PFSK-1 (cell line): ENCODE results near the gene XAGE5.

ENCODE experiments used
- FOXP2 ChIP-seq: optimal IDR thresholded peaks from 2 replicates; pipeline ENCODE3; 2011; ENCODE audit warnings: borderline replicate concordance, control low read depth, inconsistent platforms; ENCODE audit not compliant: insufficient read depth; ENCODE audit errors: extremely low read length, extremely low read depth
- POLR2AphosphoS5 ChIP-seq: IDR thresholded peaks from 2 replicates; pipeline ENCODE4 v1.6.1; 2012; ENCODE audit warnings: low read depth, mild to moderate bottlenecking, control low read depth, low read length, moderate library complexity
- SIN3A ChIP-seq: IDR thresholded peaks from 2 replicates; pipeline ENCODE4 v1.6.1; 2012; ENCODE audit warnings: mild to moderate bottlenecking, low read length, moderate library complexity, borderline replicate concordance; ENCODE audit not compliant: insufficient read depth
- TAF1 ChIP-seq: IDR thresholded peaks from 2 replicates; pipeline ENCODE4 v1.6.1; 2012; ENCODE audit warnings: low read length, control low read depth, borderline replicate concordance; ENCODE audit not compliant: insufficient read depth
- TF ChIP-seq, protein P1 (sequence below), 2 experiments: IDR thresholded peaks; 2 replicates each; pipeline versions ENCODE4 v1.6.1 to v1.8.0; 2011 to 2012; ENCODE audit warnings: low read depth in 2 of 2, low read length in 2 of 2, control low read depth in 1 of 2, inconsistent platforms in 1 of 2, mild to moderate bottlenecking in 1 of 2, moderate library complexity in 1 of 2; ENCODE audit not compliant: insufficient read depth in 1 of 2

XAGE5 gene

DNA sequence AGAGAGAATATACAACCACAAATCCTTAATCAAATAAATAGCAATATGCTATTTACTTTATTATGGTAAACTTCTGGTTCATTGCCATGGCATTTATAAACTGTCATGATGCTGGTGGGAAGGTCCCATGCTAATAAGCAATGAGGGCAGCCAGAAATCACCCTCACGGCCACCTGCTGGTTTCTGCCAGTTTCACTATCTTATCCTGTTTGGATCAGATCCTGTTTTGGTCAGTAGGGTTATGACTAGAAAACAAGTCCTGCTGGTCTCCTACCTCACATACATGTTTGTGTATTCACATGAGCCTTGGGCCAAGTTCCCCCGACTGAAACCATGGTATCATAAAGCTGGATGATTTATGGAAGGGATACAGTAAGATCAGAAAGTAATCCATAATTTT, 28.1 kb downstream of the XAGE5 start:
- TF ChIP-seq TAF1, result no peak
- no peak for TF ChIP-seq FOXP2
- TF ChIP-seq, protein P1, sequence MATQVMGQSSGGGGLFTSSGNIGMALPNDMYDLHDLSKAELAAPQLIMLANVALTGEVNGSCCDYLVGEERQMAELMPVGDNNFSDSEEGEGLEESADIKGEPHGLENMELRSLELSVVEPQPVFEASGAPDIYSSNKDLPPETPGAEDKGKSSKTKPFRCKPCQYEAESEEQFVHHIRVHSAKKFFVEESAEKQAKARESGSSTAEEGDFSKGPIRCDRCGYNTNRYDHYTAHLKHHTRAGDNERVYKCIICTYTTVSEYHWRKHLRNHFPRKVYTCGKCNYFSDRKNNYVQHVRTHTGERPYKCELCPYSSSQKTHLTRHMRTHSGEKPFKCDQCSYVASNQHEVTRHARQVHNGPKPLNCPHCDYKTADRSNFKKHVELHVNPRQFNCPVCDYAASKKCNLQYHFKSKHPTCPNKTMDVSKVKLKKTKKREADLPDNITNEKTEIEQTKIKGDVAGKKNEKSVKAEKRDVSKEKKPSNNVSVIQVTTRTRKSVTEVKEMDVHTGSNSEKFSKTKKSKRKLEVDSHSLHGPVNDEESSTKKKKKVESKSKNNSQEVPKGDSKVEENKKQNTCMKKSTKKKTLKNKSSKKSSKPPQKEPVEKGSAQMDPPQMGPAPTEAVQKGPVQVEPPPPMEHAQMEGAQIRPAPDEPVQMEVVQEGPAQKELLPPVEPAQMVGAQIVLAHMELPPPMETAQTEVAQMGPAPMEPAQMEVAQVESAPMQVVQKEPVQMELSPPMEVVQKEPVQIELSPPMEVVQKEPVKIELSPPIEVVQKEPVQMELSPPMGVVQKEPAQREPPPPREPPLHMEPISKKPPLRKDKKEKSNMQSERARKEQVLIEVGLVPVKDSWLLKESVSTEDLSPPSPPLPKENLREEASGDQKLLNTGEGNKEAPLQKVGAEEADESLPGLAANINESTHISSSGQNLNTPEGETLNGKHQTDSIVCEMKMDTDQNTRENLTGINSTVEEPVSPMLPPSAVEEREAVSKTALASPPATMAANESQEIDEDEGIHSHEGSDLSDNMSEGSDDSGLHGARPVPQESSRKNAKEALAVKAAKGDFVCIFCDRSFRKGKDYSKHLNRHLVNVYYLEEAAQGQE (IDR thresholded peaks at IDR 0.05; ENCODE audit: insufficient read depth in 1 of 2, low read depth in 2 of 2, low read length in 2 of 2), result no peak
- no peak for TF ChIP-seq SIN3A
- TF ChIP-seq POLR2AphosphoS5, result no peak

DNA sequence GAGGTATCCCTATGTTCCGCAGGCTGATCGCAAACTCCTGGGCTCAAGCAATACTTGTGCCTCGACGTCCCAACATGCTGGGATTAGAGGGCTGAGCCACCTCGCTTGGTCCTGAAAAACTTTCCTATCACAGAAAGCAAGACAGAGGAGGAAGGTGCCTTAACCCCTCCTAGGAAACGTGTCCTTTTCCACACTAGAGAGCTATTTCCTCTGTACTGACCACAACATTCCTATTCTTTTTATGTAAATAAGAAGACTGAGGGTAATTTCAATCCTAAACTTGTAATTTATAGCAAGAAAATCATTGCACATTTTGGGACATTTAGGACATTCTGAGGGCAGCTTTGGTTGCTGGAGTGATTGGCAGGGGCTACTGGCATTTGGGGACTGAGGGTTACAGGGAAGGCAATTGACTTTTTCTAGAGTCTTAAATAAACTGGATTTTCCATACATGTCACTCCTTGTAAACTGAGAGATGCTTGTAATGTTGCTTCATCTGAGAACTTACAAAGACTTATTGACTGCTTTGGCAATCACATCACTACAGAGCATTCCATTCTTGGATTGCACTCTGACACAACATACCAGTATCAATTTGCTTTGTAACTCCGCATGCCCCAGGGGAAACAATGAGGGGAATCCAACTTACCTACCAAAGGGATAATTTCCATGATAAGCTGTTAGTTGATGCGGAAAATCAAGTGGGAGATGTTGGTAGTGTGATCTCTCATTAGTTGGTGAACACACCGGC, 41.2 kb downstream of the XAGE5 start:
- no peak for TF ChIP-seq SIN3A
- TF ChIP-seq, protein P1 (IDR thresholded peaks at IDR 0.05; ENCODE audit: insufficient read depth in 1 of 2, low read depth in 2 of 2, low read length in 2 of 2), result no peak

- TF ChIP-seq, protein P1 (IDR thresholded peaks at IDR 0.05; ENCODE audit: insufficient read depth in 1 of 2, low read depth in 2 of 2, low read length in 2 of 2), result no peak
- no peak for TF ChIP-seq FOXP2
- TF ChIP-seq SIN3A, result no peak
- no peak for TF ChIP-seq POLR2AphosphoS5
- TF ChIP-seq TAF1, result no peak
Observed at GRCh38 chrX:52865343-52865998, 54.4 kb downstream of the XAGE5 start.
